PFSK-1 (cell line): ENCODE data around the gene LMX1A.

Source experiments
- FOXP2 ChIP-seq: optimal IDR thresholded peaks from 2 replicates; pipeline ENCODE3; 2011; ENCODE audit warnings: borderline replicate concordance, control low read depth, inconsistent platforms; ENCODE audit not compliant: insufficient read depth; ENCODE audit errors: extremely low read length, extremely low read depth
- POLR2AphosphoS5 ChIP-seq: IDR thresholded peaks from 2 replicates; pipeline ENCODE4 v1.6.1; 2012; ENCODE audit warnings: low read depth, mild to moderate bottlenecking, control low read depth, low read length, moderate library complexity
- SIN3A ChIP-seq: IDR thresholded peaks from 2 replicates; pipeline ENCODE4 v1.6.1; 2012; ENCODE audit warnings: mild to moderate bottlenecking, low read length, moderate library complexity, borderline replicate concordance; ENCODE audit not compliant: insufficient read depth
- TAF1 ChIP-seq: IDR thresholded peaks from 2 replicates; pipeline ENCODE4 v1.6.1; 2012; ENCODE audit warnings: low read length, control low read depth, borderline replicate concordance; ENCODE audit not compliant: insufficient read depth
- TF ChIP-seq, protein P1 (sequence below), 2 experiments: IDR thresholded peaks; 2 replicates each; pipeline versions ENCODE4 v1.6.1 to v1.8.0; 2011 to 2012; ENCODE audit warnings: low read depth in 2 of 2, low read length in 2 of 2, control low read depth in 1 of 2, inconsistent platforms in 1 of 2, mild to moderate bottlenecking in 1 of 2, moderate library complexity in 1 of 2; ENCODE audit not compliant: insufficient read depth in 1 of 2

LMX1A gene

DNA sequence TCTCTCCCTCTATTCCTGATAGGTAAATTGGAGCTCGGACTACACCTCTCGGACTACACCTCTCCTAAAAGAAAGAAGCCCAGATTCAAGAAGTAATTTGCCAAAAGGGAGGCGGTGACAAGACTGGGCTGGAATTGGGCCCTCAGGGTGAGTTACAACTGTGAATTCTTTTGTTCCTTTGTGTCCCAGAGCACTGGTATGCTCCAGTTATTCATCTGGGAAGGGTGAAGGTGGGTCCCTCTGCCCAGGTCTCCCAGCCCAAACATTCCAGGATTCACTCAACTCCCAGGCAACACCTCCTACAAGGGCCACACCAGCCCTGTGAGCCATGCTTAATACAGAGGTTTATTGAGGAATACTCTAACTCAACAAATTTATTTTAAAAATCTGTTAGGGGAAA, 69.2 kb downstream of the LMX1A start:
- TF ChIP-seq, protein P1, sequence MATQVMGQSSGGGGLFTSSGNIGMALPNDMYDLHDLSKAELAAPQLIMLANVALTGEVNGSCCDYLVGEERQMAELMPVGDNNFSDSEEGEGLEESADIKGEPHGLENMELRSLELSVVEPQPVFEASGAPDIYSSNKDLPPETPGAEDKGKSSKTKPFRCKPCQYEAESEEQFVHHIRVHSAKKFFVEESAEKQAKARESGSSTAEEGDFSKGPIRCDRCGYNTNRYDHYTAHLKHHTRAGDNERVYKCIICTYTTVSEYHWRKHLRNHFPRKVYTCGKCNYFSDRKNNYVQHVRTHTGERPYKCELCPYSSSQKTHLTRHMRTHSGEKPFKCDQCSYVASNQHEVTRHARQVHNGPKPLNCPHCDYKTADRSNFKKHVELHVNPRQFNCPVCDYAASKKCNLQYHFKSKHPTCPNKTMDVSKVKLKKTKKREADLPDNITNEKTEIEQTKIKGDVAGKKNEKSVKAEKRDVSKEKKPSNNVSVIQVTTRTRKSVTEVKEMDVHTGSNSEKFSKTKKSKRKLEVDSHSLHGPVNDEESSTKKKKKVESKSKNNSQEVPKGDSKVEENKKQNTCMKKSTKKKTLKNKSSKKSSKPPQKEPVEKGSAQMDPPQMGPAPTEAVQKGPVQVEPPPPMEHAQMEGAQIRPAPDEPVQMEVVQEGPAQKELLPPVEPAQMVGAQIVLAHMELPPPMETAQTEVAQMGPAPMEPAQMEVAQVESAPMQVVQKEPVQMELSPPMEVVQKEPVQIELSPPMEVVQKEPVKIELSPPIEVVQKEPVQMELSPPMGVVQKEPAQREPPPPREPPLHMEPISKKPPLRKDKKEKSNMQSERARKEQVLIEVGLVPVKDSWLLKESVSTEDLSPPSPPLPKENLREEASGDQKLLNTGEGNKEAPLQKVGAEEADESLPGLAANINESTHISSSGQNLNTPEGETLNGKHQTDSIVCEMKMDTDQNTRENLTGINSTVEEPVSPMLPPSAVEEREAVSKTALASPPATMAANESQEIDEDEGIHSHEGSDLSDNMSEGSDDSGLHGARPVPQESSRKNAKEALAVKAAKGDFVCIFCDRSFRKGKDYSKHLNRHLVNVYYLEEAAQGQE (IDR thresholded peaks at IDR 0.05; ENCODE audit: insufficient read depth in 1 of 2, low read depth in 2 of 2, low read length in 2 of 2) = no peak
- TF ChIP-seq TAF1 (no peak), SIN3A (no peak), POLR2AphosphoS5 (no peak), FOXP2 (no peak)

DNA sequence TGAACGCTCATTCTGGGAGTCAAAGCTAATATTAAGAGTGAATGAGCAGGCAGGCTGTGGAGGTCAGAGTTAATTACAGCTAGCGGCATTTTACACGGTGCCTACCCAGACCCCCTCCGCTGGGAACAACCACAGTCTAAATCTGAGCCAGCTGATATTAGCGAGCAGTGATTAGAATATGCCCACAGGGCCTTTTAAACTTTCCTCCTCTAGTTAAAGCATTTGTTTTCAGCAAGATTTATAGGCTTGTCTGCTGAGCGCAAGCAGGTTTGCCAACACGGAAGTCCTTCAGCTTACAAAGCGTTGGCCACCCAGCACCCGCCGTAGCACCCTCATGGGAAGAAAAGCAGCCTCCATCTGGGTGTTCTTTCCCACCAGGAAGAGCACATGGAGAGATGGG, 72.1 kb downstream of the LMX1A start:
- TF ChIP-seq, protein P1 (IDR thresholded peaks at IDR 0.05; ENCODE audit: insufficient read depth in 1 of 2, low read depth in 2 of 2, low read length in 2 of 2) = no peak

DNA sequence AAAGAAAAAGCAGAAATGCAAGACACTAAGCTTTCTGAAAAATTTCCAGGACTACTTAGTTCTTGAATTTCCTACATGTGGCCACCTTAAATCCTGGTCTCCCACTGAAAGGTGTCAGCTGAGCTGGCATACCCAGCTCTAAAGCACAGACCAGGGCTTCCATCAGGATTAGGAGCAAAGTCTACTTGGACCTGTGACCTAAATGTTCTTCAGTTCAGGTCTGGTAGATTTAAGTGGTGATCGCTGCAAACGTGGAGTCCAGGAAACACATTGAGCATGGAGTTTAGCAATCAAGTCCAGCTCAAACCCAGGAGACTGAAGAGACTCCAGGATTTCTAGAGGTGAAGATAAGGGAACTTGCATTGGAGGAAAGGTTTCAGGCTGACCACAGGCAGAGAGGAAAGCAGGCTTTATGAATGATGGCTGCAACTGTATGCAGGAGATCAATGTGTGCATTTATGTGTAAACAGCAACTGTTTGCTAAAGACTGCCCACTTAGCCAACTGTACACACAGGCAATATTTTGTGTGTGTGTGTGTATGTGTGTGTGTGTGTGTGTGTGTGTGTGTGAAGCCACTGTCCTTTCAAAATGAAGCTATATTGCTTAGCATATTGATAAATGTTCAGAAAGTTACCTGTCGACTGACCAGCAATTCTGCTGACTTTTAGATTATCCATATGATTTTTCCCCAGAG, 75.2 kb downstream of the LMX1A start:
- no peak for TF ChIP-seq FOXP2
- TF ChIP-seq POLR2AphosphoS5 = no peak
- TF ChIP-seq, protein P1 (IDR thresholded peaks at IDR 0.05; ENCODE audit: insufficient read depth in 1 of 2, low read depth in 2 of 2, low read length in 2 of 2) = no peak
- TF ChIP-seq SIN3A = no peak
- no peak for TF ChIP-seq TAF1

DNA sequence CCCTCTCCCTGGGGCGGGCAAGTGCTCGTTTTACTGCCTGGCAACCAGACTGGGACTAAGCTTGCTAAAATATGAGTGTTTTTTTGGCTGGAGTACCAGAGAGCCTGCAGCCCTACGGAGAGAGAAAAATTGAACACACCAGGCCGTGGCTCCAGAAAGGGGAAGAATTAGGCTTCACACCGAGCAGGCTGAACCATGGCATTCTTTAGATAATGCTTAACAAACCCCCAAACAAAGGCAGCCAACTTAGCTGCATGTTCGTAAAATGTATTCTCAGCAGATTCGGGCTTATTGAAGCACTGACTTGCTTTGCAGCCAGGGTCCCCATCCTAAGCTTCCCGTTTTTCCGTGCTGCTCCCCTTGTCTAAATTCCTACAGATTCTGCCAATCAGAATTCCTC, 76.6 kb downstream of the LMX1A start:
- TF ChIP-seq TAF1 = no peak
- TF ChIP-seq FOXP2 = no peak
- TF ChIP-seq, protein P1 (IDR thresholded peaks at IDR 0.05; ENCODE audit: insufficient read depth in 1 of 2, low read depth in 2 of 2, low read length in 2 of 2) = no peak
- no peak for TF ChIP-seq POLR2AphosphoS5
- no peak for TF ChIP-seq SIN3A

DNA sequence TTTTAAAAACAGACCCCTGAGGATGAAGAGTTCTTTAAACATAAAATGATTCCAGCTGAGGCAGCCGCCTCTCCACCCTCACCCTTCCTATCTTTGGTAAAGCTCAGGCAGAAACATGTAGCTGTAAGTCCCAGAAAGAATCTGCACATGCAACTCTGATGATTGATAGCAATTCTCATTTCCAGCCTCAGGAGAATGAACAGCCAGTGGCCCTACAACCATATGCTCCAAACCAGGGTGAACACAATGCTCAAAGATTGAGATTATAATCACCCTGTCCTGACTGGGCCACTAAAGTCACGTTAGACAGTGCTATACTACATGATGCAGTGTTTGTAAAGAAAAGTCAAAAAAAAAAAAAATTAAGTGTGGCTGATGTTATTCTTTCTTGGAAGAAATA, 80.2 kb downstream of the LMX1A start:
- TF ChIP-seq SIN3A (no peak), TAF1 (no peak), FOXP2 (no peak), POLR2AphosphoS5 (no peak)
- TF ChIP-seq, protein P1 (IDR thresholded peaks at IDR 0.05; ENCODE audit: insufficient read depth in 1 of 2, low read depth in 2 of 2, low read length in 2 of 2) = no peak
